B cell (primary cell): ENCODE results near the gene RABEP2. TPM values are rescaled to one million over a fixed set of nuclear protein-coding genes. Genes with fewer than 3 reads are reported as not detected.

Experiments
- ATAC-seq: fragments of 200-7000 bp; cut with Tn5 transposase; one replicate; pipeline ENCODE4 v1.10.0; 2021; ENCODE audit warnings: low read depth, mild to moderate bottlenecking, moderate number of reproducible peaks, moderate library complexity
- CTCF ChIA-PET: fragments of 350-600 bp; sonication (Branson Sonifier 250); formaldehyde crosslinking; loops from one replicate; lab custom pipeline; 2021; ENCODE audit warnings: antibody characterized with exemption, inconsistent platforms; lab: Charles Lee
- POLR2A ChIA-PET: fragments of 350-600 bp; sonication (Branson Sonifier 250); formaldehyde crosslinking; loops from one replicate; lab custom pipeline; 2021; ENCODE audit warnings: antibody characterized with exemption; lab: Charles Lee
- DNase-seq: peaks from one replicate; pipeline ENCODE4 v3.0.0; 2013
- H2AFZ ChIP-seq: 2 replicates; pipeline ENCODE4 v1.6.1; 2012; ENCODE audit warnings: mild to moderate bottlenecking, low read depth, low read length; ENCODE audit not compliant: insufficient read depth, poor library complexity, severe bottlenecking
- H3K27ac ChIP-seq, 2 donors: 1 replicate in 1 of 2; 2 replicates in 1 of 2; pipeline ENCODE4 v1.5.1; 2012 to 2013; ENCODE audit warnings: low read length in 2 of 2, mild to moderate bottlenecking in 2 of 2, moderate library complexity in 1 of 2
- H3K27me3 ChIP-seq, 4 experiments: fragments of 200-600 bp in 1 of 4; sonication (generic) in 1 of 4; replicated peaks in 1 of 4; 1 replicate in 2 of 4; 2 replicates in 2 of 4; pipeline versions ENCODE4 v1.6.1 to v1.7.0; 2013 to 2016; ENCODE audit warnings: low read length in 3 of 4, mild to moderate bottlenecking in 2 of 4, mixed read lengths in 1 of 4, moderate library complexity in 1 of 4; ENCODE audit not compliant: insufficient read depth in 4 of 4, control insufficient read depth in 3 of 4; ENCODE audit errors: control extremely low read depth in 1 of 4
- H3K36me3 ChIP-seq, 2 experiments: replicated peaks in 1 of 2; 1 replicate in 1 of 2; 2 replicates in 1 of 2; pipeline versions ENCODE4 v1.6.1 to v1.7.1; 2013; ENCODE audit warnings: low read length in 1 of 2; ENCODE audit not compliant: insufficient read depth in 2 of 2, control insufficient read depth in 1 of 2; ENCODE audit errors: control extremely low read depth in 1 of 2, extremely low read depth in 1 of 2
- H3K4me1 ChIP-seq, 2 donors: fragments of 200-600 bp in 1 of 2; sonication (generic) in 1 of 2; 1 replicate in 1 of 2; 2 replicates in 1 of 2; pipeline versions ENCODE4 v1.5.1 to v1.6.1; 2013 to 2017; ENCODE audit warnings: low read length in 2 of 2; ENCODE audit not compliant: control insufficient read depth in 2 of 2, insufficient read depth in 2 of 2
- H3K4me2 ChIP-seq: replicated peaks from 2 replicates; pipeline ENCODE3; 2012; ENCODE audit warnings: mild to moderate bottlenecking, low read depth, low read length; ENCODE audit not compliant: poor library complexity, severe bottlenecking
- H3K4me3 ChIP-seq, 5 experiments: fragments of 200-600 bp in 1 of 5; sonication (generic) in 1 of 5; 1 replicate in 3 of 5; 2 replicates in 2 of 5; pipeline versions ENCODE4 v1.5.1 to v1.7.0; 2011 to 2016; ENCODE audit warnings: low read length in 4 of 5, mild to moderate bottlenecking in 4 of 5, low read depth in 2 of 5, control low read depth in 1 of 5, moderate library complexity in 1 of 5; ENCODE audit not compliant: insufficient read depth in 1 of 5; ENCODE audit errors: control extremely low read depth in 1 of 5, extremely low read depth in 1 of 5
- H3K79me2 ChIP-seq: fragments of 200-600 bp; sonication (generic); one replicate; pipeline ENCODE4 v1.6.0; 2016; ENCODE audit warnings: low read length; ENCODE audit not compliant: control insufficient read depth, insufficient read depth
- H3K9ac ChIP-seq: fragments of 200-600 bp; sonication (generic); 2 replicates; pipeline ENCODE4 v1.6.1; 2017; ENCODE audit warnings: mild to moderate bottlenecking, low read length, moderate library complexity
- H3K9me3 ChIP-seq, 3 donors: one replicate each; pipeline versions ENCODE4 v1.6.1 to v1.7.1; 2013; ENCODE audit warnings: low read length in 2 of 3; ENCODE audit not compliant: control insufficient read depth in 2 of 3, insufficient read depth in 1 of 3; ENCODE audit errors: control extremely low read depth in 1 of 3
- H4K20me1 ChIP-seq: 2 replicates; pipeline ENCODE4 v1.6.0; 2012; ENCODE audit warnings: mild to moderate bottlenecking, low read length; ENCODE audit not compliant: insufficient read depth, control insufficient read depth, poor library complexity, severe bottlenecking
- H3K27ac Mint-ChIP-seq: one replicate; pipeline ENCODE4 v1.8.0; 2021; ENCODE audit warnings: mixed read lengths
- H3K27me3 Mint-ChIP-seq: one replicate; pipeline ENCODE4 v1.8.0; 2021; ENCODE audit warnings: mixed read lengths
- H3K4me1 Mint-ChIP-seq: one replicate; pipeline ENCODE4 v1.8.0; 2021; ENCODE audit warnings: mixed read lengths
- H3K4me3 Mint-ChIP-seq: one replicate; pipeline ENCODE4 v1.8.0; 2021; ENCODE audit warnings: mixed read lengths
- H3K9me3 Mint-ChIP-seq: one replicate; pipeline ENCODE4 v1.8.0; 2022; ENCODE audit warnings: mixed read lengths; ENCODE audit not compliant: insufficient read depth
- CTCF ChIP-seq: fragments of 200-600 bp; IDR thresholded peaks from one replicate; pipeline ENCODE4 v1.8.0; 2022; ENCODE audit warnings: antibody characterized with exemption, mild to moderate bottlenecking
- EZH2 ChIP-seq: IDR thresholded peaks from 2 replicates; pipeline ENCODE4 v1.6.1; 2012; ENCODE audit warnings: borderline replicate concordance, low read depth, mild to moderate bottlenecking, moderate library complexity, low read length; ENCODE audit not compliant: insufficient read depth, poor library complexity, severe bottlenecking
- WGBS: methylation state at CpG from one replicate; pipeline ENCODE4 v1.1.5; 2013; ENCODE audit warnings: missing lambda C conversion rate; ENCODE audit not compliant: insufficient coverage; 5-methylcytosine and 5-hydroxymethylcytosine counted together
- intact Hi-C: fragments of 100-400 bp; cut with micrococcal nuclease; formaldehyde crosslinking; loops from one replicate; pipeline ENCODE4 v1.10.0; 2022
- polyA plus RNA-seq: library from polyadenylated mRNA; depleted of rRNA; stranded (reverse); fragments of >200 nt; gene quantifications from 2 replicates; pipeline ENCODE4 v1.2.3, GENCODE V29; 2012
- total RNA-seq, 2 donors: library from RNA; stranded (reverse); fragments of 120-200 nt in 1 of 2; gene quantifications; 1 replicate in 1 of 2; 2 replicates in 1 of 2; pipeline versions ENCODE4 v1.2.3 to v1.2.4, GENCODE V29; 2013 to 2022

RABEP2 gene
- total and polyA plus RNA-seq, 2 donors (not counting 1 experiment from before 2014, with no cell fraction given) = 136 to 178 TPM

- H3K36me3 ChIP-seq = peaks cover 0 to 9% of the 10 kb centered on the region in 2 experiments
- peaks cover 10% of the 10 kb centered on the region for H4K20me1 ChIP-seq
- ATAC-seq (no peak), DNase-seq (no peak)
- no peaks in the 10 kb centered on the region for H3K9me3 Mint-ChIP-seq
- CTCF ChIA-PET = interaction anchor here (0.9 kb wide), 1 partner anchor 68 kb away, joined by 4 read pairs; no protein-coding TSS in a partner anchor
- intact Hi-C loops = no loop called here
- no peak for TF ChIP-seq CTCF
- no peak for TF ChIP-seq EZH2
- no peaks in the 10 kb centered on the region for H3K9me3 ChIP-seq
- no peak overlapping the region for H3K4me3 Mint-ChIP-seq
- POLR2A ChIA-PET = no interaction called here
- H3K4me2 ChIP-seq = no peak overlapping the region
- H3K27ac ChIP-seq = no peak overlapping the region
- H2AFZ ChIP-seq = no peak overlapping the region
- H3K4me1 Mint-ChIP-seq = peaks cover 15% of the 10 kb centered on the region
- peaks cover 6% of the 10 kb centered on the region for H3K27me3 Mint-ChIP-seq
- peaks cover 13 to 17% of the 10 kb centered on the region in 2 donors for H3K4me1 ChIP-seq
- no peak overlapping the region for H3K9ac ChIP-seq
- H3K4me3 ChIP-seq = no peak overlapping the region
- no peak overlapping the region for H3K27ac Mint-ChIP-seq
- H3K27me3 ChIP-seq = peaks cover 0 to 8% (median 1%) of the 10 kb centered on the region in 4 experiments
- WGBS = 57% methylated on average over 11 of the region's 12 CpGs
- no peaks in the 10 kb centered on the region for H3K79me2 ChIP-seq
Measured at GRCh38 chr16:28876973-28877654, 47.9 kb downstream of the RABEP2 start.

GRCh38 chr16:28876019-28876659 is 48.9 kb downstream of the RABEP2 start:
- peaks cover 0 to 8% (median 1%) of the 10 kb centered on the region in 4 experiments for H3K27me3 ChIP-seq
- no peaks in the 10 kb centered on the region for H3K9me3 Mint-ChIP-seq
- H3K36me3 ChIP-seq = peaks cover 0 to 14% of the 10 kb centered on the region in 2 experiments
- H3K27ac Mint-ChIP-seq = no peak overlapping the region
- no peaks in the 10 kb centered on the region for H3K79me2 ChIP-seq
- intact Hi-C loops = no loop called here
- H3K4me1 Mint-ChIP-seq = peaks cover 13% of the 10 kb centered on the region
- peaks cover 10% of the 10 kb centered on the region for H4K20me1 ChIP-seq
- no peak overlapping the region for H2AFZ ChIP-seq
- POLR2A ChIA-PET = no interaction called here
- no peak overlapping the region for H3K4me2 ChIP-seq
- CTCF ChIA-PET = interaction anchor here (0.9 to 5.1 kb wide), 5 partner anchors 11 to 72 kb away, joined by 3 to 83 read pairs (median 4); no protein-coding TSS in a partner anchor
- no peak for TF ChIP-seq CTCF
- TF ChIP-seq EZH2 = no peak
- no peak overlapping the region for H3K4me3 ChIP-seq
- H3K4me3 Mint-ChIP-seq = no peak overlapping the region
- DNase-seq (no peak), ATAC-seq (no peak)
- 90% methylated on average over 7 of the region's 17 CpGs for WGBS
- peaks cover 13 to 17% of the 10 kb centered on the region in 2 donors for H3K4me1 ChIP-seq
- H3K9ac ChIP-seq = no peak overlapping the region
- H3K27me3 Mint-ChIP-seq = peaks cover 5% of the 10 kb centered on the region
- no peak overlapping the region for H3K27ac ChIP-seq
- H3K9me3 ChIP-seq = no peaks in the 10 kb centered on the region
